Caco-2 (cell line): Measurements from ENCODE around the gene PAIP1. TPM values are rescaled to one million over a fixed set of nuclear protein-coding genes. Genes with fewer than 3 reads are reported as not detected.

Experiments
- Bru-seq: library from RNA; stranded (reverse); fragments of 400-500 nt; gene quantifications from one replicate; lab custom pipeline; 2021; lab: Mats Ljungman, UMichigan
- BruChase-seq, 2 experiments: library from RNA; stranded (reverse); fragments of 400-500 nt; gene quantifications; one replicate each; lab custom pipeline; 2021; lab: Mats Ljungman, UMichigan
- BruUV-seq: library from RNA; stranded (reverse); fragments of 400-500 nt; replicated peaks from 2 replicates; lab custom pipeline; 2021; lab: Mats Ljungman, UMichigan
- CTCF ChIA-PET: fragments of 300-600 bp; sonication (Branson Sonifier 250); formaldehyde crosslinking; loops from one replicate; lab custom pipeline; 2022; ENCODE audit warnings: antibody characterized with exemption; lab: Charles Lee
- POLR2A ChIA-PET: fragments of 300-600 bp; sonication (Branson Sonifier 250); formaldehyde crosslinking; loops from one replicate; lab custom pipeline; 2022; ENCODE audit warnings: antibody characterized with exemption; lab: Charles Lee
- DNase-seq, 2 experiments: peaks; one replicate each; pipeline versions ENCODE4 v3.0.0 to v3.0.0-alpha.2; 2020 to 2022
- H3K27me3 ChIP-seq: replicated peaks from 2 replicates; pipeline ENCODE4 v1.6.0; 2011; ENCODE audit warnings: low read length; ENCODE audit not compliant: control insufficient read depth, insufficient read depth
- H3K36me3 ChIP-seq: 2 replicates; pipeline ENCODE4 v1.5.1; 2011; ENCODE audit warnings: low read length; ENCODE audit not compliant: control insufficient read depth, insufficient read depth
- H3K4me1 ChIP-seq: fragments of 250-450 bp; sonication (Bioruptor Pico); 2 replicates; pipeline ENCODE4 v1.5.1; 2020; ENCODE audit warnings: mild to moderate bottlenecking
- H3K4me3 ChIP-seq: 2 replicates; pipeline ENCODE4 v1.5.1; 2011; ENCODE audit warnings: low read depth, mild to moderate bottlenecking, control low read depth, low read length
- H3K9me3 ChIP-seq: fragments of 250-450 bp; sonication (Bioruptor Pico); 2 replicates; pipeline ENCODE4 v1.5.1; 2020; ENCODE audit warnings: mild to moderate bottlenecking, moderate library complexity
- H3K27ac Mint-ChIP-seq: one replicate; pipeline ENCODE4 v1.8.0; 2022; ENCODE audit warnings: mixed read lengths; ENCODE audit not compliant: unreplicated experiment
- H3K27me3 Mint-ChIP-seq: one replicate; pipeline ENCODE4 v1.8.0; 2022; ENCODE audit warnings: mixed read lengths; ENCODE audit not compliant: insufficient read depth, unreplicated experiment
- H3K36me3 Mint-ChIP-seq: one replicate; pipeline ENCODE4 v1.8.0; 2022; ENCODE audit warnings: mild to moderate bottlenecking, mixed read lengths; ENCODE audit not compliant: insufficient read depth, unreplicated experiment
- H3K4me1 Mint-ChIP-seq: one replicate; pipeline ENCODE4 v1.8.0; 2022; ENCODE audit warnings: low read depth, mixed read lengths; ENCODE audit not compliant: unreplicated experiment
- H3K4me3 Mint-ChIP-seq: one replicate; pipeline ENCODE4 v1.8.0; 2022; ENCODE audit warnings: mild to moderate bottlenecking, moderate library complexity, mixed read lengths; ENCODE audit not compliant: unreplicated experiment
- H3K9me3 Mint-ChIP-seq: one replicate; pipeline ENCODE4 v1.8.0; 2022; ENCODE audit warnings: mixed read lengths; ENCODE audit not compliant: unreplicated experiment
- intact Hi-C: fragments of 100-400 bp; cut with micrococcal nuclease; formaldehyde crosslinking; loops from one replicate; pipeline ENCODE4 v1.10.0; 2022; ENCODE audit not compliant: unreplicated experiment
- long read RNA-seq: library from polyadenylated mRNA; stranded (forward); transcript quantifications from one replicate; pipeline ENCODE4 v2.0.0, GENCODE V29; 2022
- total RNA-seq: library from RNA; stranded (reverse); gene quantifications from 2 replicates; pipeline ENCODE4 v1.2.3, GENCODE V29; 2022
- TF ChIP-seq, protein P1 (sequence below), 2 experiments: fragments of 200-600 bp in 1 of 2; IDR thresholded peaks; 1 replicate in 1 of 2; 2 replicates in 1 of 2; pipeline versions ENCODE4 v1.5.1 to v1.8.0; 2011 to 2022; ENCODE audit warnings: antibody characterized with exemption in 1 of 2, control low read depth in 1 of 2, inconsistent platforms in 1 of 2, low read depth in 1 of 2, low read length in 1 of 2, mild to moderate bottlenecking in 1 of 2, moderate library complexity in 1 of 2; ENCODE audit not compliant: insufficient read depth in 1 of 2, severe bottlenecking in 1 of 2, unreplicated experiment in 1 of 2

The PAIP1 gene
- total RNA-seq (115 and 121 TPM in 2 replicates), Bru-seq, nascent RNA (percentile 96 among the genes with signal in this experiment), BruChase-seq, experiment 1, labeled RNA remaining after a 2-hour chase (percentile 91 among the genes with signal in this experiment), BruChase-seq, experiment 2, labeled RNA remaining after a 6-hour chase (percentile 94 among the genes with signal in this experiment)
- long read RNA-seq, transcript PAIP1-203 (11 exons, 1,734 nt) = minor isoform, 126 of 538 reads
- long read RNA-seq, transcript PAIP1-201 (11 exons, 2,782 nt) = major isoform, 347 of 538 reads
- long read RNA-seq, partial matches to known transcripts = 10 of 538 reads
- long read RNA-seq, other reads (novel, unspliced or antisense) = 52 of 538 reads

DNA sequence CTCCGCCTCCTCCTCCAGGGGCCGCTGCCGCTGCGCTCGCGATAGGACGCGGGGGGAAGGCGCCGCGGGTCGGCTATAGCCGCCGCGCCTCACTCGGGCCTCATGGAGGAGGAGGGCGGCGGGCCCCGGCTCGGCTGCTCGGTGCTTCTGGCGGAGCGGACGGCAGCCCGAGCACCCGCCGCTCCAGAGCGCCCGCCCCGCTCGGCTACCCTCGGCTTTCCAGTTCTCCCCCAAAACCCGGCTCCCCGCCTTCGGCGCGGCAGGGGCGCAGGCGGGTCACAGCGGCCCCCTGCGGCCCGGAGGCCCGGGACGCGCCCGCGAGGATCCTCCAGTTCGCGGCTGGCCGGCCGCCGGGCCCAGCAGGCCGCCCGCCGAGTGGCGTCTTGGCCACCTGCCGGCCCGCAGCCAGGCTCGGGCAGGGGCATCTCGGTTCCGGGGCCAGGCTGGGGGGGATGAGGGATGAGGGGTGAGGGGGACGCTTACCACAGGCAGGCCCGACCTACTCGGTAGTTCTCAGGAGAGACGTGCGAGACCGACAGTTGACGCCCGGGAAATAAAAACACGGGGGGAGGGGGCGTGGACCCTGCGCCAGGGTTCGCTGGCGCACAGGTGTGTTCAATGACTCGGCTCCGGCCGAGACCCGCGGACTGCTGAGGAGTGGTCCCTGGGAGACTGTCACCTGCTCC is at the start of gene PAIP1:
Gene PAIP1, minus strand, starts transcription at position 221 of the 686 bp plus-strand sequence. CDS start 231 bp downstream, outside the sequence.
- no peaks in the 10 kb centered on the region for H3K36me3 ChIP-seq
- Mint-ChIP-seq H3K9me3 (no peaks in the 10 kb centered on the region), H3K27me3 (no peaks in the 10 kb centered on the region), H3K4me1 (no peaks in the 10 kb centered on the region), H3K27ac (peak within 1 kb of the TSS; percentile 94), H3K36me3 (peaks cover 8% of the 10 kb centered on the region), H3K4me3 (peak within 1 kb of the TSS; percentile 72)
- peak within 1 kb of the TSS; percentile 90 for H3K4me3 ChIP-seq
- no peaks in the 10 kb centered on the region for H3K4me1 ChIP-seq
- TF ChIP-seq, protein P1, sequence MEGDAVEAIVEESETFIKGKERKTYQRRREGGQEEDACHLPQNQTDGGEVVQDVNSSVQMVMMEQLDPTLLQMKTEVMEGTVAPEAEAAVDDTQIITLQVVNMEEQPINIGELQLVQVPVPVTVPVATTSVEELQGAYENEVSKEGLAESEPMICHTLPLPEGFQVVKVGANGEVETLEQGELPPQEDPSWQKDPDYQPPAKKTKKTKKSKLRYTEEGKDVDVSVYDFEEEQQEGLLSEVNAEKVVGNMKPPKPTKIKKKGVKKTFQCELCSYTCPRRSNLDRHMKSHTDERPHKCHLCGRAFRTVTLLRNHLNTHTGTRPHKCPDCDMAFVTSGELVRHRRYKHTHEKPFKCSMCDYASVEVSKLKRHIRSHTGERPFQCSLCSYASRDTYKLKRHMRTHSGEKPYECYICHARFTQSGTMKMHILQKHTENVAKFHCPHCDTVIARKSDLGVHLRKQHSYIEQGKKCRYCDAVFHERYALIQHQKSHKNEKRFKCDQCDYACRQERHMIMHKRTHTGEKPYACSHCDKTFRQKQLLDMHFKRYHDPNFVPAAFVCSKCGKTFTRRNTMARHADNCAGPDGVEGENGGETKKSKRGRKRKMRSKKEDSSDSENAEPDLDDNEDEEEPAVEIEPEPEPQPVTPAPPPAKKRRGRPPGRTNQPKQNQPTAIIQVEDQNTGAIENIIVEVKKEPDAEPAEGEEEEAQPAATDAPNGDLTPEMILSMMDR (IDR thresholded peaks at IDR 0.05; ENCODE audit: insufficient read depth in 1 of 2, low read depth in 1 of 2, low read length in 1 of 2, severe bottlenecking in 1 of 2, unreplicated experiment in 1 of 2) = peak; percentile 56 to 70
- TSS peak; percentile 61 for BruUV-seq
- H3K9me3 ChIP-seq = no peaks in the 10 kb centered on the region
- ChIA-PET POLR2A (interaction anchor here (0.9 kb wide), 1 partner anchor 73 kb away, joined by 5 read pairs; the partner anchor contains the start of gene TMEM267), CTCF (no interaction called here)
- intact Hi-C loops = loop anchor here (1.0 to 2.0 kb wide), 3 partner anchors 42 to 74 kb away; partner anchors contain the start of genes C5orf34 and TMEM267
- peak; percentile 91 to 93 for DNase-seq
- no peaks in the 10 kb centered on the region for H3K27me3 ChIP-seq

GRCh38 chr5:43606351-43606750 is 49.5 kb upstream of the PAIP1 start:
- Mint-ChIP-seq H3K4me1 (peaks cover 7% of the 10 kb centered on the region), H3K36me3 (peaks cover 24% of the 10 kb centered on the region), H3K27me3 (no peaks in the 10 kb centered on the region), H3K9me3 (no peaks in the 10 kb centered on the region), H3K27ac (no peak overlapping the region), H3K4me3 (no peak overlapping the region)
- Histone ChIP-seq H3K9me3 (no peaks in the 10 kb centered on the region), H3K4me1 (no peaks in the 10 kb centered on the region; the same call in 1 of the 2 replicates), H3K36me3 (no peaks in the 10 kb centered on the region; the same call in none of the 2 replicates), H3K4me3 (no peak overlapping the region), H3K27me3 (no peaks in the 10 kb centered on the region)
- intact Hi-C loops = no loop called here
- TF ChIP-seq, protein P1 (IDR thresholded peaks at IDR 0.05; ENCODE audit: insufficient read depth in 1 of 2, low read depth in 1 of 2, low read length in 1 of 2, severe bottlenecking in 1 of 2, unreplicated experiment in 1 of 2) = no peak
- BruUV-seq = TSS peak; percentile 7
- ChIA-PET POLR2A (interaction anchor here (0.6 kb wide), 1 partner anchor 51 kb away, joined by 3 read pairs; no protein-coding TSS in a partner anchor), CTCF (no interaction called here)
- DNase-seq = no peak

GRCh38 chr5:43604699-43605098 is 47.8 kb upstream of the PAIP1 start:
- POLR2A ChIA-PET = interaction anchor here (0.6 kb wide), 2 partner anchors 30 to 429 kb away, joined by 5 to 6 read pairs; no protein-coding TSS in a partner anchor
- no TSS peak for BruUV-seq
- H3K27ac Mint-ChIP-seq = no peak overlapping the region
- Histone ChIP-seq H3K9me3 (no peaks in the 10 kb centered on the region), H3K27me3 (no peaks in the 10 kb centered on the region), H3K4me3 (no peak overlapping the region), H3K36me3 (no peaks in the 10 kb centered on the region; the same call in none of the 2 replicates), H3K4me1 (no peaks in the 10 kb centered on the region; the same call in 1 of the 2 replicates)
- peaks cover 24% of the 10 kb centered on the region for H3K36me3 Mint-ChIP-seq
- intact Hi-C loops = no loop called here
- TF ChIP-seq, protein P1 (IDR thresholded peaks at IDR 0.05; ENCODE audit: insufficient read depth in 1 of 2, low read depth in 1 of 2, low read length in 1 of 2, severe bottlenecking in 1 of 2, unreplicated experiment in 1 of 2) = no peak
- H3K4me3 Mint-ChIP-seq = no peak overlapping the region
- peaks cover 7% of the 10 kb centered on the region for H3K4me1 Mint-ChIP-seq
- CTCF ChIA-PET = no interaction called here
- H3K9me3 Mint-ChIP-seq = no peaks in the 10 kb centered on the region
- H3K27me3 Mint-ChIP-seq = no peaks in the 10 kb centered on the region
- DNase-seq = no peak
